HCT116 (cell line): ENCODE results near the gene SHISA8. TPM values are rescaled to one million over a fixed set of nuclear protein-coding genes. Genes with fewer than 3 reads are reported as not detected.

Experiments used
- ATAC-seq: fragments of 200-7000 bp; cut with Tn5 transposase; 2 replicates; pipeline ENCODE4 v1.9.1; 2020; ENCODE audit warnings: mild to moderate bottlenecking, moderate library complexity
- BruUV-seq: library from RNA; stranded (reverse); fragments of 400-500 nt; replicated peaks from 2 replicates; lab custom pipeline; 2021; lab: Mats Ljungman, UMichigan
- CTCF ChIA-PET: fragments of 300-600 bp; sonication (Branson Sonifier 250); formaldehyde crosslinking; loops from one replicate; lab custom pipeline; 2021; ENCODE audit warnings: antibody characterized with exemption; lab: Charles Lee
- POLR2A ChIA-PET: fragments of 300-600, 350-600 bp; sonication (Branson Sonifier 250); formaldehyde crosslinking; loops from one replicate; lab custom pipeline; 2021; ENCODE audit warnings: antibody characterized with exemption; lab: Charles Lee
- RAD21 ChIA-PET, 2 experiments: fragments of 300-600 bp; sonication (Branson Sonifier 250); formaldehyde crosslinking; loops; one replicate each; lab custom pipeline; 2023; ENCODE audit warnings: low total read pairs in 2 of 2; ENCODE audit not compliant: uncharacterized antibody in 2 of 2, unreplicated experiment in 2 of 2, low non-redundant PET in 1 of 2; lab: Charles Lee
- DNase-seq: peaks from one replicate; pipeline ENCODE4 v3.0.0-alpha.2; 2010; ENCODE audit warnings: low read depth, low spot score
- H2AFZ ChIP-seq: fragments of 200-600 bp; shearing (Covaris generic), sonication (generic); 2 replicates; pipeline ENCODE4 v1.6.1; 2017; ENCODE audit warnings: low read depth, mixed run types, mixed read lengths, antibody characterized with exemption, low read length; ENCODE audit not compliant: poor library complexity, severe bottlenecking
- H3K27ac ChIP-seq: 2 replicates; pipeline ENCODE4 v1.5.1; 2012; ENCODE audit warnings: low read depth, low read length
- H3K27me3 ChIP-seq: fragments of 200-600 bp; sonication (generic); 2 replicates; pipeline ENCODE4 v1.6.1; 2016; ENCODE audit warnings: mixed run types, low read length, mixed read lengths; ENCODE audit not compliant: insufficient read depth
- H3K36me3 ChIP-seq, 2 experiments: fragments of 200-500 bp in 1 of 2; fragments of 200-600 bp in 1 of 2; sonication (Bioruptor generic) in 1 of 2; sonication (generic) in 1 of 2; 2 replicates each; pipeline versions ENCODE4 v1.5.1 to v1.6.1; 2014 to 2016; ENCODE audit warnings: low read length in 2 of 2, inconsistent platforms in 1 of 2, mixed read lengths in 1 of 2, mixed run types in 1 of 2; ENCODE audit not compliant: insufficient read depth in 2 of 2, control insufficient read depth in 1 of 2
- H3K4me1 ChIP-seq, 2 experiments: fragments of 200-600 bp in 1 of 2; sonication (generic) in 1 of 2; 2 replicates each; pipeline versions ENCODE4 v1.5.1 to v1.6.1; 2012 to 2017; ENCODE audit warnings: low read length in 2 of 2, inconsistent platforms in 1 of 2, mild to moderate bottlenecking in 1 of 2, mixed read lengths in 1 of 2, mixed run types in 1 of 2, moderate library complexity in 1 of 2; ENCODE audit not compliant: insufficient read depth in 2 of 2, control insufficient read depth in 1 of 2
- H3K4me2 ChIP-seq: fragments of 200-600 bp; sonication (generic); 2 replicates; pipeline ENCODE4 v1.6.1; 2017; ENCODE audit warnings: mixed run types, low read length, mixed read lengths
- H3K4me3 ChIP-seq, 2 experiments: fragments of 200-600 bp in 1 of 2; sonication (generic) in 1 of 2; replicated peaks in 1 of 2; 2 replicates each; pipeline ENCODE4 v1.5.1; 2011 to 2016; ENCODE audit warnings: low read length in 2 of 2, control low read depth in 1 of 2, low read depth in 1 of 2, mild to moderate bottlenecking in 1 of 2, mixed read lengths in 1 of 2, mixed run types in 1 of 2
- H3K79me2 ChIP-seq: fragments of 200-600 bp; sonication (generic); 2 replicates; pipeline ENCODE4 v1.6.1; 2017; ENCODE audit warnings: mild to moderate bottlenecking, mixed run types, low read length, moderate library complexity, mixed read lengths; ENCODE audit not compliant: insufficient read depth
- H3K9ac ChIP-seq: fragments of 200-600 bp; sonication (generic); 2 replicates; pipeline ENCODE4 v1.6.1; 2016; ENCODE audit warnings: low read length, mixed read lengths
- H3K9me2 ChIP-seq: fragments of 200-600 bp; sonication (generic), shearing (Covaris generic); 2 replicates; pipeline ENCODE4 v1.6.1; 2017; ENCODE audit warnings: mixed run types, mild to moderate bottlenecking, moderate library complexity; ENCODE audit not compliant: insufficient read depth
- H3K9me3 ChIP-seq, 2 experiments: fragments of 200-500 bp in 1 of 2; fragments of 200-600 bp in 1 of 2; sonication (Bioruptor generic) in 1 of 2; sonication (generic) in 1 of 2; 2 replicates each; pipeline ENCODE4 v1.6.1; 2014 to 2017; ENCODE audit warnings: low read length in 2 of 2, mixed read lengths in 2 of 2, inconsistent platforms in 1 of 2, low read depth in 1 of 2, mild to moderate bottlenecking in 1 of 2, mixed run types in 1 of 2, moderate library complexity in 1 of 2; ENCODE audit not compliant: control insufficient read depth in 1 of 2, insufficient read depth in 1 of 2
- H4K20me1 ChIP-seq: fragments of 200-600 bp; sonication (generic), shearing (Covaris generic); 2 replicates; pipeline ENCODE4 v1.6.1; 2017; ENCODE audit warnings: mixed run types, mild to moderate bottlenecking, moderate library complexity; ENCODE audit not compliant: insufficient read depth
- EGR1 ChIP-seq: IDR thresholded peaks from 2 replicates; pipeline ENCODE4 v1.6.1; 2012; ENCODE audit warnings: low read depth
- EZH2phosphoT487 ChIP-seq: fragments of 200-600 bp; IDR thresholded peaks from 2 replicates; pipeline ENCODE4 v1.6.1; 2018; ENCODE audit warnings: antibody characterized with exemption, borderline replicate concordance
- POLR2A ChIP-seq: IDR thresholded peaks from 2 replicates; pipeline ENCODE4 v1.7.0; 2011; ENCODE audit warnings: borderline replicate concordance; ENCODE audit not compliant: insufficient read depth, insufficient read length; ENCODE audit errors: extremely low read depth
- SIN3A ChIP-seq: IDR thresholded peaks from 2 replicates; pipeline ENCODE4 v1.6.1; 2012; ENCODE audit warnings: low read depth
- SRF ChIP-seq: IDR thresholded peaks from 2 replicates; pipeline ENCODE4 v1.6.1; 2012; ENCODE audit warnings: low read depth
- YY1 ChIP-seq: IDR thresholded peaks from 2 replicates; pipeline ENCODE4 v1.6.1; 2011; ENCODE audit warnings: low read length, low read depth, moderate library complexity, mild to moderate bottlenecking; ENCODE audit not compliant: insufficient replicate concordance; ENCODE audit errors: extremely low read depth
- ZNF274 ChIP-seq: fragments of 200-500 bp; sonication (Bioruptor generic); IDR thresholded peaks from 2 replicates; pipeline ENCODE4 v1.6.1; 2014; ENCODE audit warnings: mild to moderate bottlenecking, low read depth, low read length, inconsistent platforms
- intact Hi-C: fragments of 100-400 bp; cut with micrococcal nuclease; formaldehyde crosslinking; loops from 2 replicates; pipeline ENCODE4 v1.10.0; 2022
- total RNA-seq: library from RNA; stranded (reverse); gene quantifications from one replicate; pipeline ENCODE4 v1.2.1, GENCODE V29; 2021; ENCODE audit not compliant: unreplicated experiment
- TF ChIP-seq, protein P1 (sequence below): IDR thresholded peaks from 2 replicates; pipeline ENCODE4 v1.6.1; 2011; ENCODE audit warnings: mild to moderate bottlenecking, low read length, moderate library complexity; ENCODE audit not compliant: insufficient replicate concordance; ENCODE audit errors: extremely low read depth
- TF ChIP-seq, protein P2 (sequence below), 3 experiments: fragments of 200-600 bp in 1 of 3; sonication (generic) in 1 of 3; IDR thresholded peaks in 2 of 3; conservative IDR thresholded peaks in 1 of 3; 2 replicates each; pipeline ENCODE4 v1.5.1; 2012 to 2017; ENCODE audit warnings: low read depth in 2 of 3, low read length in 2 of 3, antibody characterized with exemption in 1 of 3, borderline replicate concordance in 1 of 3, control low read depth in 1 of 3, mild to moderate bottlenecking in 1 of 3, mixed read lengths in 1 of 3, mixed run types in 1 of 3, moderate library complexity in 1 of 3; ENCODE audit not compliant: insufficient read depth in 1 of 3

Gene SHISA8
- total RNA-seq, 1 experiment from 2014 or later, result 13.9 TPM

- TF ChIP-seq, protein P1, sequence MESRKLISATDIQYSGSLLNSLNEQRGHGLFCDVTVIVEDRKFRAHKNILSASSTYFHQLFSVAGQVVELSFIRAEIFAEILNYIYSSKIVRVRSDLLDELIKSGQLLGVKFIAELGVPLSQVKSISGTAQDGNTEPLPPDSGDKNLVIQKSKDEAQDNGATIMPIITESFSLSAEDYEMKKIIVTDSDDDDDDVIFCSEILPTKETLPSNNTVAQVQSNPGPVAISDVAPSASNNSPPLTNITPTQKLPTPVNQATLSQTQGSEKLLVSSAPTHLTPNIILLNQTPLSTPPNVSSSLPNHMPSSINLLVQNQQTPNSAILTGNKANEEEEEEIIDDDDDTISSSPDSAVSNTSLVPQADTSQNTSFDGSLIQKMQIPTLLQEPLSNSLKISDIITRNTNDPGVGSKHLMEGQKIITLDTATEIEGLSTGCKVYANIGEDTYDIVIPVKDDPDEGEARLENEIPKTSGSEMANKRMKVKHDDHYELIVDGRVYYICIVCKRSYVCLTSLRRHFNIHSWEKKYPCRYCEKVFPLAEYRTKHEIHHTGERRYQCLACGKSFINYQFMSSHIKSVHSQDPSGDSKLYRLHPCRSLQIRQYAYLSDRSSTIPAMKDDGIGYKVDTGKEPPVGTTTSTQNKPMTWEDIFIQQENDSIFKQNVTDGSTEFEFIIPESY, result no peak
- TF ChIP-seq POLR2A (no peak), SRF (no peak), EGR1 (no peak), SIN3A (no peak), ZNF274 (no peak), YY1 (no peak), EZH2phosphoT487 (no peak)
- TF ChIP-seq, all 23 proteins: peak for 0
These were observed 31.5 kb downstream of the SHISA8 start (continued) for GRCh38 chr22:41883400-41883799.

- Histone ChIP-seq H4K20me1 (no peaks in the 10 kb centered on the region), H3K9me2 (no peaks in the 10 kb centered on the region), H2AFZ (no peak overlapping the region), H3K9ac (no peak overlapping the region), H3K79me2 (no peaks in the 10 kb centered on the region), H3K9me3 (no peaks in the 10 kb centered on the region), H3K4me1 (no peaks in the 10 kb centered on the region), H3K27me3 (no peaks in the 10 kb centered on the region), H3K36me3 (peaks cover 45 to 61% of the 10 kb centered on the region in 2 experiments), H3K27ac (no peak overlapping the region), H3K4me2 (no peak overlapping the region), H3K4me3 (no peak overlapping the region)
- ChIA-PET CTCF (no interaction called here), RAD21 (no interaction called here), POLR2A (no interaction called here)
- DNase-seq, result no peak
- no peak for TF ChIP-seq SIN3A
- TF ChIP-seq, protein P2, sequence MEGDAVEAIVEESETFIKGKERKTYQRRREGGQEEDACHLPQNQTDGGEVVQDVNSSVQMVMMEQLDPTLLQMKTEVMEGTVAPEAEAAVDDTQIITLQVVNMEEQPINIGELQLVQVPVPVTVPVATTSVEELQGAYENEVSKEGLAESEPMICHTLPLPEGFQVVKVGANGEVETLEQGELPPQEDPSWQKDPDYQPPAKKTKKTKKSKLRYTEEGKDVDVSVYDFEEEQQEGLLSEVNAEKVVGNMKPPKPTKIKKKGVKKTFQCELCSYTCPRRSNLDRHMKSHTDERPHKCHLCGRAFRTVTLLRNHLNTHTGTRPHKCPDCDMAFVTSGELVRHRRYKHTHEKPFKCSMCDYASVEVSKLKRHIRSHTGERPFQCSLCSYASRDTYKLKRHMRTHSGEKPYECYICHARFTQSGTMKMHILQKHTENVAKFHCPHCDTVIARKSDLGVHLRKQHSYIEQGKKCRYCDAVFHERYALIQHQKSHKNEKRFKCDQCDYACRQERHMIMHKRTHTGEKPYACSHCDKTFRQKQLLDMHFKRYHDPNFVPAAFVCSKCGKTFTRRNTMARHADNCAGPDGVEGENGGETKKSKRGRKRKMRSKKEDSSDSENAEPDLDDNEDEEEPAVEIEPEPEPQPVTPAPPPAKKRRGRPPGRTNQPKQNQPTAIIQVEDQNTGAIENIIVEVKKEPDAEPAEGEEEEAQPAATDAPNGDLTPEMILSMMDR (IDR thresholded peaks at IDR 0.05 in 2 of 3, conservative IDR thresholded peaks at IDR 0.05 in 1 of 3; ENCODE audit: borderline replicate concordance in 1 of 3, insufficient read depth in 1 of 3, low read depth in 2 of 3, low read length in 2 of 3), result no peak
- intact Hi-C loops, result no loop called here
- ATAC-seq, result no peak
- no TSS peak for BruUV-seq
These were observed 34.2 kb downstream of the SHISA8 start for GRCh38 chr22:41880653-41881052.
